Head of caudate nucleus (tissue), 42 donors: ENCODE results near the gene RLN3.
"Not testable (repeated sequence)": the region's sequence is repeated elsewhere in the genome, so short reads cannot be mapped to it uniquely, and the experiment has no call there.

ENCODE experiments used
- DNase-seq, 42 donors: peaks; one replicate each; pipeline versions ENCODE4 v3.0.0 to v3.0.0-alpha.2; 2020 to 2021; ENCODE audit warnings: mixed read lengths in 7 of 42
- intact Hi-C: fragments of 100-400 bp; cut with DNase I; formaldehyde crosslinking; loops from one replicate; pipeline ENCODE4 v1.15.0; 2022

RLN3 gene

GRCh38 chr19:14006766-14007562, 21.0 kb upstream of the RLN3 start:
- intact Hi-C loops: loop anchor here (10.0 kb wide), 2 partner anchors 52 to 68 kb away; partner anchors contain the start of genes DCAF15 and MISP3
- DNase-seq: peak in 13 of 42 donors; percentile 13 to 89 (median 82)

- intact Hi-C loops: no loop called here
- no peak for DNase-seq
Observed at GRCh38 chr19:14012378-14012915, 15.5 kb upstream of the RLN3 start.

GRCh38 chr19:14015524-14016035, 12.4 kb upstream of the RLN3 start:
- intact Hi-C loops: no loop called here
- DNase-seq: no peak

GRCh38 chr19:14019100-14019499, 8.8 kb upstream of the RLN3 start:
- no peak for DNase-seq

GRCh38 chr19:14019739-14020138, 8.2 kb upstream of the RLN3 start:
- intact Hi-C loops, DNase-seq: not testable (repeated sequence)

More at GRCh38 chr19:14019100-14019499, 8.8 kb upstream of the RLN3 start:
- intact Hi-C loops: no loop called here

GRCh38 chr19:14021474-14021873, 6.5 kb upstream of the RLN3 start:
- DNase-seq: no peak
- intact Hi-C loops: no loop called here

- intact Hi-C loops: no loop called here
- DNase-seq: no peak
Observed at GRCh38 chr19:14022469-14022868, 5.5 kb upstream of the RLN3 start.

GRCh38 chr19:14023404-14024235, 4.3 kb upstream of the RLN3 start:
- intact Hi-C loops: no loop called here
- DNase-seq: peak in 4 of 42 donors; percentile 9 to 39 (median 29)

- intact Hi-C loops, DNase-seq: not testable (repeated sequence)
Observed at GRCh38 chr19:14026652-14027192, 1.2 kb upstream of the RLN3 start.

GRCh38 chr19:14028901-14029300, 953 bp downstream of the RLN3 start:
- intact Hi-C loops: no loop called here
- no peak for DNase-seq

- intact Hi-C loops: no loop called here
- no peak for DNase-seq
Observed at GRCh38 chr19:14030997-14031718, 3.2 kb downstream of the RLN3 start.

GRCh38 chr19:14031719-14032480, 4.0 kb downstream of the RLN3 start, which contains the start of gene IL27RA:
Gene IL27RA (plus strand): TSS chr19:14031762. CDS start chr19:14031873, 111 bp downstream.
- DNase-seq: peak; percentile 9 to 75 (median 48)
- intact Hi-C loops: no loop called here

- no peak for DNase-seq
- intact Hi-C loops: no loop called here
Observed at GRCh38 chr19:14033946-14034345, 6.0 kb downstream of the RLN3 start.

GRCh38 chr19:14035159-14035558, 7.2 kb downstream of the RLN3 start:
- DNase-seq, intact Hi-C loops: not testable (repeated sequence)

GRCh38 chr19:14035706-14036105, 7.8 kb downstream of the RLN3 start:
- DNase-seq: no peak
- intact Hi-C loops: no loop called here

- intact Hi-C loops: no loop called here
- DNase-seq: no peak
Observed at GRCh38 chr19:14039181-14039580, 11.2 kb downstream of the RLN3 start.

- intact Hi-C loops: not testable (repeated sequence)
- peak in 29 of 42 donors; percentile 8 to 79 (median 32) for DNase-seq
Observed at GRCh38 chr19:14042659-14043608, 15.0 kb downstream of the RLN3 start.
